Measurements from ENCODE around the gene IFFO2.
A peak's percentile ranks its signal among the peaks of the same experiment; 100 is the strongest.

IFFO2 gene

DNA sequence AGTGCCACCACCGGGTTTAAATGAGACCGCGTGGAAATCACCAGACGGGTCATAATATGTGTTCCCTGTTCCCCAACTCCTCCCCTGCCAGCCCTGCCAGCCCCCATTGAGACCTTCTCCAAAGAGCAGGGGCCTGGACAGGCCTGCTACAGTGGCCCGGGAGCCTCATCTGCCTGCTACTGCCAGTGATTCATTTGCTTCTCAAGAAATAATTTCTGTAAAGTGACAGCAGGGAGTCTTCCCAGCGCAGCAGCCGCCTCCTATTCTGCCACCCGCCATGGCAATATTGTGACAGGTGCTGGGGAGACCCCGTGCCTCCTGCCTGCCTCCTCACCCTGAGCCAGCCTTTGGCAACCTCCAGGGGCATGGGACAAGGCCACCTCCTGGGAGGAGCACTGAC is 8.9 kb downstream of the IFFO2 start:
- TF ChIP-seq, protein P1, sequence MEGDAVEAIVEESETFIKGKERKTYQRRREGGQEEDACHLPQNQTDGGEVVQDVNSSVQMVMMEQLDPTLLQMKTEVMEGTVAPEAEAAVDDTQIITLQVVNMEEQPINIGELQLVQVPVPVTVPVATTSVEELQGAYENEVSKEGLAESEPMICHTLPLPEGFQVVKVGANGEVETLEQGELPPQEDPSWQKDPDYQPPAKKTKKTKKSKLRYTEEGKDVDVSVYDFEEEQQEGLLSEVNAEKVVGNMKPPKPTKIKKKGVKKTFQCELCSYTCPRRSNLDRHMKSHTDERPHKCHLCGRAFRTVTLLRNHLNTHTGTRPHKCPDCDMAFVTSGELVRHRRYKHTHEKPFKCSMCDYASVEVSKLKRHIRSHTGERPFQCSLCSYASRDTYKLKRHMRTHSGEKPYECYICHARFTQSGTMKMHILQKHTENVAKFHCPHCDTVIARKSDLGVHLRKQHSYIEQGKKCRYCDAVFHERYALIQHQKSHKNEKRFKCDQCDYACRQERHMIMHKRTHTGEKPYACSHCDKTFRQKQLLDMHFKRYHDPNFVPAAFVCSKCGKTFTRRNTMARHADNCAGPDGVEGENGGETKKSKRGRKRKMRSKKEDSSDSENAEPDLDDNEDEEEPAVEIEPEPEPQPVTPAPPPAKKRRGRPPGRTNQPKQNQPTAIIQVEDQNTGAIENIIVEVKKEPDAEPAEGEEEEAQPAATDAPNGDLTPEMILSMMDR (IDR thresholded peaks at IDR 0.05; ENCODE audit: insufficient read depth, low read depth, low read length, missing control alignments) = no peak
- no peak overlapping the region for H3K4me3 ChIP-seq (ENCODE audit: low read depth, low read length)
- no peak for DNase-seq (ENCODE audit: low read depth)

DNA sequence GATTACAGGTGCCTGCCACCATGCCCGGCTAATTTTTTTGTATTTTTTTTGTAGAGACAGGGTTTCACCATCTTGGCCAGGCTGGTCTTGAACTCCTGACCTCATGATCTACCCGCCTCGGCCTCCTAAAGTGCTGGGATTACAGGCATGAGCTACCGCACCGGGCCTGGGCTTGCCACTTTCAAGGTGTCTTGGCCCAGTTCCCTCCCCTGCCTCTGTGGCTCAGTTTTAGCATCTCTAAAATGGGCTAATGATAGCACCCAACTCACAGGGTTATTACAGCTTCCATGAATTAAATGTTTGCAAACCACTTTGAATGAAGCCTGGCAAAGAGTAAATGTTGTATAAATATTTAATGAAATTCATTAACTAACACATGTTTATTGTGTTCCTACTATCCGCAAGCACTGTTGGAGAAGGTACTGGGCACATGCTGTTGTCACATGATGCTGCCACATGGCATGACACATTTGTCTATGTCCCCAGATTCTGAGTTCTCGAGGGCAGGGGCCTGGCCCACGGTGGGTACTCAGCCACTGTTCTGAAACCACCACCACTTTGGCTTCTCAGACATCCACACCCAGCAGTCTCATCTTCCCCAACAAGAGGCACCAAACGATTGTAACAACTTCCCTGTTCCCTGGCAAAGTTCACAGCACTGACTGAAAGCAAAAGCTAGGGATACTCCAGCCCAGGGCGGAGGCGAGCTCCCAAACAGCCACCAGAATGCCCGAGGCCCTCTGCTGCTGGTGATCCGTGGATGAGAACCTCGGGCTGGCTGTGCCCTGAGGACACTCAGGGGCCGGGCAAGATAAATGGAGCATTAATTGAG is 9.7 kb downstream of the IFFO2 start:
- no peak for DNase-seq (ENCODE audit: low read depth)

GRCh38 chr1:18945401-18945849 is 11.1 kb downstream of the IFFO2 start:
- TF ChIP-seq, protein P1 (IDR thresholded peaks at IDR 0.05; ENCODE audit: insufficient read depth, low read depth, low read length, missing control alignments) = no peak
- no peak overlapping the region for H3K4me3 ChIP-seq (ENCODE audit: low read depth, low read length)
- no peak for DNase-seq (ENCODE audit: low read depth)

More for the DNA sequence above, 9.7 kb downstream of the IFFO2 start:
- TF ChIP-seq, protein P1 (IDR thresholded peaks at IDR 0.05; ENCODE audit: insufficient read depth, low read depth, low read length, missing control alignments) = no peak
- no peak overlapping the region for H3K4me3 ChIP-seq (ENCODE audit: low read depth, low read length)

- TF ChIP-seq, protein P1 (IDR thresholded peaks at IDR 0.05; ENCODE audit: insufficient read depth, low read depth, low read length, missing control alignments) = no peak
- H3K4me3 ChIP-seq (ENCODE audit: low read depth, low read length) = no peak overlapping the region
- no peak for DNase-seq (ENCODE audit: low read depth)
These were observed 11.7 kb downstream of the IFFO2 start for GRCh38 chr1:18944810-18945209.

DNA sequence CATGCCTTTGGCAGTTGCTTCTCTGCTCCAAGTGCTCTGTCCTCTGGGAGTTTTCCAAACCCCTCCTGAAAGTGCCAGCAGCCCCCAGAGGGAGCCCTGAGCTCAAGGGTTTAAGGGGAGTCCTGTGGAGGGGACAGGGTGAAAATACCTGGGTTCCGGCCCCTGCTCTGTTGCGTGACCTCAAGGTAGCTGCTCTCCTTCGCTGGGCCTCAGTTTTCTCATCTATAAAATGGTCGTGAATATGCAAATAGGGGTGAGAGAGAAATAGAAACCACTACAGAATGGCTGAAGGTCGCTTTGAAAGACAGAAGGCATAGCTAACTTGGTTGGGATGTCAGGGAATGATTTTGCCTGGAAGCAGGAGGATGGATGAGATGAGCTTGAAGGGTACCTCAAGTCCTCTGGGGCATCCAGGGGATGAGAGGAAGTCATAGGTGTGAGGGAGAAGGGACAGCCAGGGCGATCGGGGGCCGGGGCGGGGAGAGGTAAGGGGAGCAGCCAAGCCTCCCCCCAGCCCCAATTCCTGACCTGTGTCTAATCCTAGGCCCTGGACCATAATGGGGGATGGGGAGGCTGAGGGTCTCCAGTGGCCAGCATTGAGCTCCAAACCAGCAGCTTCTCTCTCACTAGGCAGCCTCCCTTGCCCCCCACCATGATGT is 12.4 kb downstream of the IFFO2 start:
- H3K4me3 ChIP-seq (ENCODE audit: low read depth, low read length) = no peak overlapping the region
- TF ChIP-seq, protein P1 (IDR thresholded peaks at IDR 0.05; ENCODE audit: insufficient read depth, low read depth, low read length, missing control alignments) = no peak
- DNase-seq (ENCODE audit: low read depth) = peak; percentile 24

DNA sequence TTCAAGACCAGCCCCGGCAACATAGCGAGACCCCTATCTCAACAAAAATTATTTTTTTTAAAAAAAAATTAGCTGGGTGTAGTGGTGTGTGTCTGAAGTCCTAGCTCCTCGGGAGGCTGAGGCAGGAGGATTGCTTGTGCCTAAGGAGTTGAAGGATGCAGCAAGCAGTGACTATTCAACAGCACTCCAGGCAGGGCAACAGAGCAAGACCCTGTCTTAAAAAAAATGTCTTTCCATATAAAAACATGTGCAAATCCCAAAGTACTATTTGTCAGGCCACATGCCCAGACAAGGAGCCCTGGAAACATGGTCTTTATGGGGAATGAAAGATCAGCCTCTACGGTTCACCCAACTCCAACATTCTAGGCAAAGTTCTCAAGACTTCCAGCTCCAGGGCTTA is 13.3 kb downstream of the IFFO2 start:
- H3K4me3 ChIP-seq (ENCODE audit: low read depth, low read length) = no peak overlapping the region
- TF ChIP-seq, protein P1 (IDR thresholded peaks at IDR 0.05; ENCODE audit: insufficient read depth, low read depth, low read length, missing control alignments) = no peak
- DNase-seq (ENCODE audit: low read depth) = no peak
